DOHH2 (cell line): ENCODE results near the gene METTL5.

Source experiments
- H3F3A ChIP-seq: fragments of 200-600 bp; sonication (generic), shearing (Covaris generic); 2 replicates; pipeline ENCODE4 v1.6.0; 2016; ENCODE audit warnings: antibody characterized with exemption, mild to moderate bottlenecking; ENCODE audit not compliant: control insufficient read depth, insufficient read depth
- H3K27ac ChIP-seq: fragments of 200-600 bp; sonication (generic); 2 replicates; pipeline ENCODE4 v1.5.1; 2014; ENCODE audit warnings: low read depth, mild to moderate bottlenecking, low read length, moderate library complexity
- H3K27me3 ChIP-seq: fragments of 200-600 bp; sonication (generic); 2 replicates; pipeline ENCODE4 v1.6.1; 2014; ENCODE audit warnings: mild to moderate bottlenecking, low read length, mixed read lengths; ENCODE audit not compliant: control insufficient read depth
- H3K36me3 ChIP-seq: fragments of 200-600 bp; sonication (generic); 2 replicates; pipeline ENCODE4 v1.6.1; 2014; ENCODE audit warnings: mild to moderate bottlenecking, low read length, moderate library complexity, mixed read lengths; ENCODE audit not compliant: control insufficient read depth
- H3K4me1 ChIP-seq: fragments of 200-600 bp; sonication (generic); 2 replicates; pipeline ENCODE4 v1.6.1; 2014; ENCODE audit warnings: mild to moderate bottlenecking, low read length, mixed read lengths; ENCODE audit not compliant: control insufficient read depth
- H3K4me2 ChIP-seq: fragments of 200-600 bp; sonication (generic); 2 replicates; pipeline ENCODE4 v1.6.0; 2014; ENCODE audit warnings: mild to moderate bottlenecking, low read length, moderate library complexity
- H3K4me3 ChIP-seq: fragments of 200-600 bp; sonication (generic); 2 replicates; pipeline ENCODE4 v1.5.1; 2014; ENCODE audit warnings: mild to moderate bottlenecking, low read length, mixed read lengths
- H3K79me2 ChIP-seq: fragments of 200-600 bp; sonication (generic); 2 replicates; pipeline ENCODE4 v1.6.1; 2014; ENCODE audit warnings: mild to moderate bottlenecking, low read length, mixed read lengths; ENCODE audit not compliant: control insufficient read depth
- H3K9me2 ChIP-seq: fragments of 200-600 bp; sonication (generic); replicated peaks from 2 replicates; pipeline ENCODE4 v1.6.1; 2014; ENCODE audit warnings: mild to moderate bottlenecking, low read length, mixed read lengths; ENCODE audit not compliant: control insufficient read depth
- H3K9me3 ChIP-seq: fragments of 200-600 bp; sonication (generic); 2 replicates; pipeline ENCODE4 v1.6.1; 2014; ENCODE audit warnings: antibody characterized with exemption, low read length, mixed read lengths; ENCODE audit not compliant: control insufficient read depth, insufficient read depth
- H4K20me1 ChIP-seq: fragments of 200-600 bp; sonication (generic); 2 replicates; pipeline ENCODE4 v1.6.0; 2014; ENCODE audit warnings: low read depth, mild to moderate bottlenecking, antibody characterized with exemption, low read length, moderate library complexity; ENCODE audit not compliant: control insufficient read depth, insufficient read depth
- EZH2phosphoT487 ChIP-seq: fragments of 200-600 bp; sonication (generic); IDR thresholded peaks from 2 replicates; pipeline ENCODE4 v1.6.1; 2017; ENCODE audit warnings: borderline replicate concordance, mild to moderate bottlenecking, antibody characterized with exemption, low read length, moderate library complexity, mixed read lengths
- TF ChIP-seq, protein P1 (sequence below): fragments of 200-600 bp; sonication (generic); IDR thresholded peaks from one replicate; pipeline ENCODE4 v1.5.1; 2014; ENCODE audit warnings: antibody characterized with exemption, mild to moderate bottlenecking, low read depth, low read length; ENCODE audit not compliant: poor library complexity, severe bottlenecking

Gene METTL5

GRCh38 chr2:169796441-169796840 lies 28.3 kb downstream of the METTL5 start:
- Histone ChIP-seq H3K27me3 (no peaks in the 10 kb centered on the region), H3K9me3 (no peaks in the 10 kb centered on the region), H4K20me1 (no peaks in the 10 kb centered on the region), H3K9me2 (no peaks in the 10 kb centered on the region), H3K79me2 (peaks cover 26% of the 10 kb centered on the region), H3K4me3 (no peak overlapping the region), H3K4me1 (peaks cover 17% of the 10 kb centered on the region), H3K36me3 (peaks cover 21% of the 10 kb centered on the region), H3K4me2 (no peak overlapping the region), H3K27ac (no peak overlapping the region), H3F3A (peaks cover 7% of the 10 kb centered on the region)
- TF ChIP-seq, protein P1, sequence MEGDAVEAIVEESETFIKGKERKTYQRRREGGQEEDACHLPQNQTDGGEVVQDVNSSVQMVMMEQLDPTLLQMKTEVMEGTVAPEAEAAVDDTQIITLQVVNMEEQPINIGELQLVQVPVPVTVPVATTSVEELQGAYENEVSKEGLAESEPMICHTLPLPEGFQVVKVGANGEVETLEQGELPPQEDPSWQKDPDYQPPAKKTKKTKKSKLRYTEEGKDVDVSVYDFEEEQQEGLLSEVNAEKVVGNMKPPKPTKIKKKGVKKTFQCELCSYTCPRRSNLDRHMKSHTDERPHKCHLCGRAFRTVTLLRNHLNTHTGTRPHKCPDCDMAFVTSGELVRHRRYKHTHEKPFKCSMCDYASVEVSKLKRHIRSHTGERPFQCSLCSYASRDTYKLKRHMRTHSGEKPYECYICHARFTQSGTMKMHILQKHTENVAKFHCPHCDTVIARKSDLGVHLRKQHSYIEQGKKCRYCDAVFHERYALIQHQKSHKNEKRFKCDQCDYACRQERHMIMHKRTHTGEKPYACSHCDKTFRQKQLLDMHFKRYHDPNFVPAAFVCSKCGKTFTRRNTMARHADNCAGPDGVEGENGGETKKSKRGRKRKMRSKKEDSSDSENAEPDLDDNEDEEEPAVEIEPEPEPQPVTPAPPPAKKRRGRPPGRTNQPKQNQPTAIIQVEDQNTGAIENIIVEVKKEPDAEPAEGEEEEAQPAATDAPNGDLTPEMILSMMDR = no peak
- no peak for TF ChIP-seq EZH2phosphoT487

DNA sequence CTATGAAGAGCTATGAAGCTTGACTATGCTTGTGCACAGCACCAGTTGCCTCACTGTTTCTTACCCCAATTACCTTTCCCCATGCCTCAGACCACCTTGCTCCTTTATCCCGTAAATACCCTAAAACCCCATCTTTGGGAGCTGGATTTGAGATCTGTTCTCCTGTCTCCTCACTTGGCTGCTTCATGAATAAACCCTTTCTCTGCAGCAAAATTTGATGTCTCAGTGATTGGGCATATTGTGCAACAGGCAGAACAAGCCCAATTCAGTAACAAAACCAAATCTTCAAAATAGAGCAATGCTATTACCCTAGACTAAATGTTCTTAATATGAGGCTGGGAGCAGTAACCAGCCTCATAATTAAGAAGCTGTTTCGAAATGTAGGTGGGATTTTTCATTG lies 29.5 kb downstream of the METTL5 start:
- Histone ChIP-seq H3K9me3 (no peaks in the 10 kb centered on the region), H3K4me3 (no peak overlapping the region), H3F3A (peaks cover 7% of the 10 kb centered on the region), H3K27me3 (no peaks in the 10 kb centered on the region), H3K9me2 (no peaks in the 10 kb centered on the region), H3K4me1 (peaks cover 8% of the 10 kb centered on the region), H4K20me1 (no peaks in the 10 kb centered on the region), H3K36me3 (peaks cover 13% of the 10 kb centered on the region), H3K27ac (no peak overlapping the region), H3K4me2 (no peak overlapping the region), H3K79me2 (peaks cover 14% of the 10 kb centered on the region)
- TF ChIP-seq, protein P1 = no peak
- TF ChIP-seq EZH2phosphoT487 = no peak

- Histone ChIP-seq H4K20me1 (no peaks in the 10 kb centered on the region), H3K9me3 (no peaks in the 10 kb centered on the region), H3F3A (peaks cover 2% of the 10 kb centered on the region; the same call in 1 of the 2 replicates), H3K4me1 (peaks cover 6% of the 10 kb centered on the region), H3K36me3 (no peaks in the 10 kb centered on the region), H3K4me3 (no peak overlapping the region), H3K4me2 (no peak overlapping the region), H3K79me2 (no peaks in the 10 kb centered on the region), H3K9me2 (no peaks in the 10 kb centered on the region), H3K27me3 (no peaks in the 10 kb centered on the region), H3K27ac (no peak overlapping the region)
- TF ChIP-seq EZH2phosphoT487 = no peak
- TF ChIP-seq, protein P1 = no peak
Measured at GRCh38 chr2:169790581-169790980, 34.1 kb downstream of the METTL5 start.
